ENCODE measurements around the gene PTPRD. TPM values are rescaled to one million over a fixed set of nuclear protein-coding genes. Genes with fewer than 3 reads are reported as not detected.
"Not testable (repeated sequence)": the region's sequence is repeated elsewhere in the genome, so short reads cannot be mapped to it uniquely, and the experiment has no call there.

PTPRD gene
- total RNA-seq, 1 experiment from 2014 or later: 79.4 TPM

DNA sequence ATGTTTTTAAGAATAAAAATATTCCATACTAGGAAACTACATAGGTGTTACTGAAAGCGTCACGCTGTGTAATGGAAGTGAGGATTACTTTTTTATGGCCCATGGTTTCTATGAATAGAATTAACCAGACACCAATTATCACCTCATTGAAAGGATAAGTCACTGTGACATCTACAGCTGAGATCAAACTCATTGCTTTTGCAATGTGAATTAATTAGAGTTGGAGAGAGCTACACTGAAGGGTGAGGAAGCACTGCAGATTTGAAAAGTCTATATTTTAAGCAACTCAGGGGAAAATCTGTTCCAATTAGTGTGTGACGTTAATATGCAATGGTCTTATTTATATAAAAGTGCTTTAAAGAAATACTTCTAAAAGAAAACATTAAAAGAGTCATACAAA, 1513.2 kb downstream of the PTPRD start:
- Histone ChIP-seq H3K4me1 (no peaks in the 10 kb centered on the region), H3K27ac (no peak overlapping the region), H3K9me3 (replicated peaks) (no peaks in the 10 kb centered on the region), H3K4me3 (no peak overlapping the region), H3K36me3 (no peaks in the 10 kb centered on the region), H3K27me3 (no peaks in the 10 kb centered on the region)
- no peak for DNase-seq

DNA sequence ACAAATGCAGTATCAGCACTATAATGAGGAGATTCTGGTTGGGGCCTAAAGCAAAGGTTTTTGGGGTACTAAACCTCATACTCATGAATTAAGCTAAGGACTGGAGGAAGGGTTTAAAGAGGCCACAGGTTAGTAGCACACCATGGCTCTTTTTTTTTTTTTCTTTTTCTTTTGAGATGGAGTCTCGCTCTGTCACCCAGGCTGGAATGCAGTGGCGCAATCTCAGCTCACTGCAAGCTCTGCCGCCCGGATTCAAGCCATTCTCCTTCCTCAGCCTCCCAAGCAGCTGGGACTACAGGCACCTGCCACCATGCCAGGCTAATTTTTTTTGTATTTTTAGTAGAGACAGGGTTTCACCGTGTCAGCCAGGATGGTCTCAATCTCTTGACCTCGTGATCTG, 1515.5 kb downstream of the PTPRD start:
- H3K4me1 ChIP-seq; H3K4me3 ChIP-seq; H3K9me3 ChIP-seq (replicated peaks); H3K27me3 ChIP-seq; H3K36me3 ChIP-seq; DNase-seq; H3K27ac ChIP-seq: not testable (repeated sequence)

DNA sequence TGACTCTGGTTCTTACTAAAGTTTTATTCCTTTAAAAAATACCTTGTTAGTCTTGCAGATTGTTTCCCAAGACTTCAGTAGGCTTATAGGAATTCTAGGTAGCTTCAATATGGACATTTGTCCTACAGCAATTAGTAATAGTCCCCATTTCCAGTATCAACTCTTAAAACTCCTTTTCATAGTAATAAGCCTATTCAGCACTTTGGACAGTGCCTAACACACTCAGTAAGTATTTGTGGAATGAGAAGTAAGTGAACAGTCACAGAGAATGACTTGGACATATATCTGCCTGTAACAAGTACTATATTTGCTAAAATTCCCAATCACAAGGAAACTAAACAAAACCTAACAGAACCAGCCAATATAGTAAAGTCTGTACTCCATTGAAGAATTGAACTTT, 1521.4 kb downstream of the PTPRD start:
- Histone ChIP-seq H3K27ac (no peak overlapping the region), H3K4me3 (no peak overlapping the region), H3K4me1 (no peaks in the 10 kb centered on the region), H3K9me3 (replicated peaks) (no peaks in the 10 kb centered on the region), H3K36me3 (no peaks in the 10 kb centered on the region), H3K27me3 (no peaks in the 10 kb centered on the region)
- peak in 1 of 2 experiments; percentile 18 for DNase-seq

DNA sequence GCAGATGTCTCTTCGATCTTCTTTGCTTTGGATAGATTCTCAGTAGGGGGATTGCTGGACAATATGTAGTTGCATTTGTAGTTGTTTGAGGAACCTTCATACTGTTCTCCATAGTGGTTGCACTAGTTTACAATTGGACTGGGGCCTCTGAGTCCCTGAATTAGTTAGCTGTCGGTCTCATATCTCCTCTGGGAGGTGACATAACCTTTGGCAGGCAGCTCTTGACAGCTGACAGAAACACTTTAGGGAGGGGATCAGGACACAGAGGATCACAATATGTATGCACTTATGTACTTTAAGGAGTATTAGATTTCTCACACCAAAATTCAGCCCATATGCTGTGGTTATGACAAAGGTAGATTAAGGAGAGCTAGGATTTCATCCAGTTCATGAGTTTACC, 1533.3 kb downstream of the PTPRD start:
- DNase-seq: no peak
- Histone ChIP-seq H3K4me1 (no peaks in the 10 kb centered on the region), H3K27me3 (no peaks in the 10 kb centered on the region), H3K27ac (no peak overlapping the region), H3K9me3 (replicated peaks) (no peaks in the 10 kb centered on the region), H3K4me3 (no peak overlapping the region), H3K36me3 (no peaks in the 10 kb centered on the region)

DNA sequence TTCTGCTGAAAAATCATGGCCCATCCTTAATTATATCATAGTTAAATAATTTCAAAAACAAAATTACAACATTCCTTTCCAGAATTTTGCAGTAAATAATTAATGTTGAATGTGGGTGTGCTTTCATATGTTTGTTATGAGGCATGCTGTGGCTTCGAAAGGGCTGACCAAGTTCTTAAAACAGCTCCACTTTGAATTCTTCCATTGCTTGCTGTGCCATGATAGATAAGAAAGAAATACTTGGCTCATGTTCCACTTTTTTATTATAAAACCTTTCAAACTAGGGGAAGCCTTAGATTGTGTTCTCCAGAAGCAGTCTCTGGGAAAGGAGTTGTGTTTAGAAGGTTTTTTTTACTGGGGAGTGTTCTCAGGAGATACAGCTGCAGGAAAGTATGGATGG, 1534.5 kb downstream of the PTPRD start:
- Histone ChIP-seq H3K9me3 (replicated peaks) (no peaks in the 10 kb centered on the region), H3K4me3 (no peak overlapping the region), H3K36me3 (no peaks in the 10 kb centered on the region), H3K27me3 (no peaks in the 10 kb centered on the region), H3K4me1 (no peaks in the 10 kb centered on the region), H3K27ac (no peak overlapping the region)
- DNase-seq: no peak

DNA sequence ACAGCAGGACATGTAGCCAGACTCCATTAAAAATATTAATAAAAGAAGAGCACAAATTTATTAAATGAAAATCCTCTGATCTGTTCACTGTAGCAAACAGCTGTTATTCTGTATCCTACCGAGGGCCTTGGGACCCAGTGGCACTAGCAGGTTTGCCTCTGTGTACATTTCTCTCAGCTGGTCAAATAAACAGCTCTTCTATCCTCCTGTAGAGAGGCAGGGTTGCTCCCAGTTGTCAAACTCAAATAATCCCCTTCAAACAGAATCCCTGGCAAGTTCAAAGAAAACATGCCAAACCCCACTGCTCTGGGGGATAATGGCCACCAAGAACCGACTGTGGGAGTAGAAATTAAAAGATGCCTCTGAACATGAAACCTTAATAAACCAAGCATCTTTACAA, 1551.2 kb downstream of the PTPRD start:
- Histone ChIP-seq H3K4me1 (no peaks in the 10 kb centered on the region), H3K27me3 (no peaks in the 10 kb centered on the region), H3K9me3 (replicated peaks) (no peaks in the 10 kb centered on the region), H3K36me3 (no peaks in the 10 kb centered on the region), H3K4me3 (no peak overlapping the region), H3K27ac (no peak overlapping the region)
- peak; percentile 3 to 43 for DNase-seq

DNA sequence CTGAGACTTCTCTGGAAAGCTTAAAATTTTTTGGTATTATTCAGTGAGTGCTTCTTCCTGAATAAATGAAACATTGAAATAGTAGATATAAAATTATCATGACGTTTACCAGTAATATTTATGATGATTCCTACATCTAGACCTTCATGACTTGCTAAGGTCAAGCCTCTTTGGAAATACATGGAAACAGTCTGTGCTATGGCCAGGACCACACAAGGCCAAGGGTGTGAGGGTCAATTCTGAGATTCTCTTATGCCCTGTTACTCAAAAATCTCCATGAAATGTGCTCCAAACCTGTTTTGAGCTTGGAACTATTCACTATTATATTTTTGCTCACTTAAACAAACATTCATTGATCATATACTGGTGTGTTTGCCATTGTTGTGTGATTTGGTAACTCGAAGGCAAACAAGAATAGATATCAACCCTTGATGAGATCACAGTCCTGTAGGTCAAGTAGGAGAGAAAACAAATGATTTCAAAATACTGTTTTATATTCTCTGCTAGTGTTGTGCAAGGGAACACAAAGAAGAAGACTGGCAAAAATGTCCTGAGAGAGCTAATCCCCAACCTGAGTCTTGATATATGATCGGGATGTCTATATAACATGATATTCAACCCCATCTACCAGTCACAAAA, 1558.3 kb downstream of the PTPRD start:
- H3K36me3 ChIP-seq: no peaks in the 10 kb centered on the region
- no peaks in the 10 kb centered on the region for H3K27me3 ChIP-seq
- no peaks in the 10 kb centered on the region for H3K9me3 ChIP-seq (replicated peaks)
- no peaks in the 10 kb centered on the region for H3K4me1 ChIP-seq
- H3K27ac ChIP-seq: no peak overlapping the region
- no peak overlapping the region for H3K4me3 ChIP-seq
- no peak for DNase-seq

DNA sequence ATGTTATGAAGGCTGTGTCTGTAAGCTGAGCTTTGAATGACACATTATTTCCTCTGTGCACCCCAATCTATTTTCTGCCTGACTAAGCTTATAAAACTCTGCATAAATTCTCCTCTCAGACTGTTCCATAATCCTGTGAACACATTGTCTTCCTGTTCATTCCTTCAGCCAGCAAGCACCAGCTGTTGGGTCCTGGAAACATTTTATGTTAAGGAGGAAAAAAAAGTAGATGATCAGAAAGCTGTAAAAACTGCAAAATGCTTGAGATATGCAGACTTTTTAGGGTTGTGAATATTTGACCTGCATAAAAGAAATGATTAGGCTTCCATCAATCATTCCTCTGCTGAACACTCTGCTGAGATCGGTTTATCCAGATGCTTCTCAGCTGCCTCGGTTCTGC, 1567.2 kb downstream of the PTPRD start:
- H3K27me3 ChIP-seq: no peaks in the 10 kb centered on the region
- no peak overlapping the region for H3K27ac ChIP-seq
- no peaks in the 10 kb centered on the region for H3K36me3 ChIP-seq
- H3K9me3 ChIP-seq (replicated peaks): no peaks in the 10 kb centered on the region
- DNase-seq: no peak
- no peaks in the 10 kb centered on the region for H3K4me1 ChIP-seq
- no peak overlapping the region for H3K4me3 ChIP-seq

DNA sequence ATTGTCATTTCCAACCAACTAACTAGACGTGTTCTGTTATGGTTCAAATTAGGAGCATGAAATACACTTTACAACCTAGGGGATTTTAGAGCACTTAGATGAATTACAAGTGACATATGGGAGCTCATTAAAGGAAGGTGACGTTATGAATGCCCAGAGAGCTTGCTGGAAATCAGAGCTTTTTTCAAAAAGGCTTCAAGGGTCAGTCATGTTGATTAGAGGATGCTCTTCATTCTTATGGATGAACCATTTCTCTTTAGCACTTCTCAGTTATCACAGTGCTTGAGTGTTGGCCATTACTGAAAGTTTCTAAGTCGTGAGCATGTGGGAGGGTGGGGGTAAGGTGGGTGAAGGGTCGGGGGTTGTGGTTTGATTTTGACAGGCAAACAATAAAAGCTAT, 1567.7 kb downstream of the PTPRD start:
- Histone ChIP-seq H3K4me1 (no peaks in the 10 kb centered on the region), H3K27ac (no peak overlapping the region), H3K36me3 (no peaks in the 10 kb centered on the region), H3K4me3 (no peak overlapping the region), H3K9me3 (replicated peaks) (no peaks in the 10 kb centered on the region), H3K27me3 (no peaks in the 10 kb centered on the region)
- no peak for DNase-seq

DNA sequence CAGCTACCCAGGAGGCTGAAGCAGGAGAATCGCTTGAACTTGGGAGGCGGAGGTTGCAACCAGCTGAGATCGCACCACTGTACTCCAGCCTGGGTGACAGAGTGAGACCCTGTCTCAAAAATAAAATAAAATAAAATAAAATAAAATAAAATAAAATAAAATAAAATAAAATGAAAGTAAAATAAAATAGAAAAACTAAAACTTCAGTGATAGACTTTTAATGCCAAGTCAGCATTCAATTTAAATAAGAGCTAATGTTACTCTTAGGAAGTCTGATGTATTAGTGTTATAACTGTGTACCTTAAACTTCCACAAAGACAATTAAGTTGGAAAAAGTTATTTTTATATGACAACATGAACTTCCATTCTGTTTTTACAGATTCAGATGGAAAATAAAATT, 1569.0 kb downstream of the PTPRD start:
- H3K36me3 ChIP-seq; H3K27ac ChIP-seq; H3K9me3 ChIP-seq (replicated peaks); H3K4me3 ChIP-seq; H3K4me1 ChIP-seq; DNase-seq; H3K27me3 ChIP-seq: not testable (repeated sequence)

DNA sequence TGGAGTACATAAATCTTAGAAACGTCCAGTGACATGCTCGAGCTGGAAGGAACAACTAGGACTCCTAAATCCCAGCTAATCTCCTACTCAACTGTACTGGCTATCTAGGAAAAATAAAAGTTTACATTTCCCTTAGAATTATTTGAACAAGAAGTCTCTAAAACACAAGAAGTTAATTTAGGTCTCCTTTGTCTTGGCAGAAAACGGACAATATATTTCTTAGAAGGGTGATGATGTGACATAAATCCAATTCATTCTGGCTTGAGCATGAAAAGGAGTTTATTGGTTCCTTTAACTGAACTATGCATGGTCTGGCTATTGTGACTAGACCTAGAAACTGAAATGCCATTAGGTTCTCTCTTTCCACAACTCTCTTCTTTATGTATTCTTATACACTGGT, 1571.0 kb downstream of the PTPRD start:
- H3K27me3 ChIP-seq: no peaks in the 10 kb centered on the region
- no peak overlapping the region for H3K4me3 ChIP-seq
- no peaks in the 10 kb centered on the region for H3K9me3 ChIP-seq (replicated peaks)
- DNase-seq: no peak
- H3K27ac ChIP-seq: no peak overlapping the region
- H3K4me1 ChIP-seq: no peaks in the 10 kb centered on the region
- no peaks in the 10 kb centered on the region for H3K36me3 ChIP-seq

DNA sequence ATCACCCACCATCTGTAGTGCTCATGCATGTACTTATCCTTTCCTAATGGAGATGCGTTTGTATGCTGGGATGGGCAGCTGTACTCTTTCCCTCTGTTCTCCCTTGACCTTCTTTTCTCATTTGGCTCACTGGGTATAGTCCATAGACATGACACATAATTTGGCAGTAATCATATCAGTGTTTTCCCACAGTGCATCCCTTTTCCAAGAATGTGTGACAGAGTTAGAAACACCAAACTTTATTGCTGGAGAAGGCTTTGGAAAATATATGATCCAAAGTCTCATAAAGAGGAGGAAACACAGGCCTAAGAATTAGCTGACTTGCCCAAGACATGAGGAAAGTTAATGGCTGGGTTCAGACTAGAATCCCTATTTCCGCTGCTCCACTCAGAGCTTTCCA, 1579.8 kb downstream of the PTPRD start:
- Histone ChIP-seq H3K27me3 (no peaks in the 10 kb centered on the region), H3K27ac (no peak overlapping the region), H3K4me1 (no peaks in the 10 kb centered on the region), H3K9me3 (replicated peaks) (no peaks in the 10 kb centered on the region), H3K4me3 (no peak overlapping the region), H3K36me3 (no peaks in the 10 kb centered on the region)
- DNase-seq: no peak

DNA sequence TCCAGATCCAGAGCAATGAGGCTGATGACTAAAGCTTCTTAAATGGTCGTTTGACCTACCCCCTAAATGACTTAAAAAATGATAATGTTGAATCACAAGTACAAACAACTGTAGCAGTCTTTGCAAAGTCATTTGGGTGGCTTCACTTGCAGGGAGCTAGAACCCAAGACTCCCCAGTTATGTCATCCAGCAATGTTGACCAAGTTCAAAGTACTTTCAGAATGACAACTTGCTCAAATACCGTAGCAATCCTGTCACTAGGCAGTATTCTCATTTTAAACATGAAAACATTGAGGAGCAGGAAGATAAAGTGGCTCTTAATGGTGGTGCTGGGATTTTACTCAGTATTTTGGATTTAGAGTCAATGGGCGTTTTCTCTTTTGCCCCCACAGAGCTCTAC, 1596.2 kb downstream of the PTPRD start:
- DNase-seq: no peak
- Histone ChIP-seq H3K4me3 (no peak overlapping the region), H3K9me3 (replicated peaks) (no peaks in the 10 kb centered on the region), H3K36me3 (no peaks in the 10 kb centered on the region), H3K27me3 (no peaks in the 10 kb centered on the region), H3K4me1 (no peaks in the 10 kb centered on the region), H3K27ac (no peak overlapping the region)

DNA sequence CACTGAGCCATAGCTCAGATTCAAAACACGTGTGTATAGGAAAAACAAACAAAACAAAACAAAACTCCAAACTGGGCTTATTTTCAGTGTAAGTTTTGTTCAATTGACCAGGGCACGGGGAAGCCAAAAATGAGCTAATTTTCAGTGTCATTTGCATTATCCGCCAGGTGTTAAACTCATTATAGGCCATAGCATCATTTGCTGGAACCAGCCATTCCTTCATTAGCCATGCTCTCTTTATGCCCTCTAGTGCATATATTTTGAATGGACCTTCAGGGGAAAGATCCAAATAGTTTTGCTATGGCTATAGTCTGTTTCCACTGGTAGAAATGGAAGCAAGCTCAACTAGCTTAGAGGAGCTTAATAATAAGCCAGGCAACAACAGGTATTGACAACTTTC, 1608.0 kb downstream of the PTPRD start:
- no peaks in the 10 kb centered on the region for H3K4me1 ChIP-seq
- peak in 1 of 2 experiments; percentile 9 for DNase-seq
- no peak overlapping the region for H3K27ac ChIP-seq
- no peaks in the 10 kb centered on the region for H3K9me3 ChIP-seq (replicated peaks)
- no peaks in the 10 kb centered on the region for H3K36me3 ChIP-seq
- no peak overlapping the region for H3K4me3 ChIP-seq
- no peaks in the 10 kb centered on the region for H3K27me3 ChIP-seq

DNA sequence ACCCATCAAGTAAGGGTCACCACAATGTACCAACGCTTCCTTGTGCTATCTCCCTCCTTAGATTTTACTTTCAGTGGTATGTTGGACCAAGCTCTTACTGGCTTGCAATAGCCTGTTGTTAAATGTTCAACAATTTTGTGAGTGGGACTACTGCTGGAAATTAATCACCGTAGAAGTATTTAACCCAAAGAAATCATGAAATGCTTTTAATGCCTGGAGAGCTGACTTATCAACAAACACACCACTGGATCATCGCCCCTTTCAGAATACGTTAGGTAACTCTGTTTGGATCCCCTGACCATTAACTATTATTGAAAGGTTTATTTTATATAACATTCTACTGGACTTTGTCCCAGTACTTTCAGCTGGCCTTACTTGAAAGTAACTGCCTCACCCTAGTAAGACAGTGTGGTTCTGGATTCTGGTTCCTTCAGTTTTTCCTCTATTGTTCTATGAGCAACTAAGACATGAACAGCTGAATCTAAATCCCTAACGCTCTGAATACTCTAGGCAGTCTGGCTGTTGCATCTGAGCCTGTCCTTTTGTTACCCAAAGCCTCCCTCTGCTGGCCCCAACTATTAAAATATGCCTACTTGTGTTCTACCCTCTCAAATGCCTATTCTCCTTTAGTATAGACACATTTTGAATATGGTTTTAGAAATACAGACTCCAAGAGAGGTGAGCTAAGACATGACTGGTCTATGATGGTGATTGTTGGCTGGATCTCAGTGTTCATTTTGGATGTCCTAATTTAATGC, 1609.8 kb downstream of the PTPRD start:
- Histone ChIP-seq H3K27me3 (no peaks in the 10 kb centered on the region), H3K36me3 (no peaks in the 10 kb centered on the region), H3K4me3 (no peak overlapping the region), H3K4me1 (no peaks in the 10 kb centered on the region), H3K27ac (no peak overlapping the region), H3K9me3 (replicated peaks) (no peaks in the 10 kb centered on the region)
- DNase-seq: peak; percentile 47 to 72

DNA sequence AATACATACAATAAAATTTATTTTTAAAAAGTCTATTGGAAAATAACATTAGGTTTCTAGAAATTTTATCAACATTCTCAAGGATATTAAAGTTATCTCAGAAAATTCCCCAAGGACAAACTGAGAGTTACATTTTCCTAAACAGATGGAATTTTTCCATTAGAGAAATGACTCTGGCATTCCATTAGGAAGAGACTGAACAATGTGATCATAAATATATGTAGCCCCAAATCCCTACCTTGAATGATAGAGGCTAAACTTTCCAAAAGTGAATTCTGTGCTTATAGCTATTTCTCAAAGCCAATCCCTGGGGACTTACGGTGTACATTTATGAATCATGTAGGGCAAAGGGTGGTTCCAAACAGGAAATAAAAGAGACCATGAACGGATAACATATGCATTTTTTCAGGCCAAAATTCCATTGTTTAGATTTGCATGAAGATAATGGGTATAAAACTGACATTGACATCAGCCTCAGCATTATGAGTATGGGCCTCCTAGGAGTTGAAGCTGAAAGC, 1632.2 kb downstream of the PTPRD start:
- DNase-seq: peak in 1 of 2 experiments; percentile 5
- Histone ChIP-seq H3K27me3 (no peaks in the 10 kb centered on the region), H3K36me3 (no peaks in the 10 kb centered on the region), H3K27ac (no peak overlapping the region), H3K4me1 (peaks cover 4% of the 10 kb centered on the region; the same call in 1 of the 2 replicates), H3K4me3 (no peak overlapping the region), H3K9me3 (replicated peaks) (no peaks in the 10 kb centered on the region)
